HEK293 (cell line): ENCODE results near the gene PGS1.

Source experiments
- CTCF ChIA-PET: fragments of 350-600 bp; formaldehyde crosslinking; extraction: SDS; loops from one replicate; lab custom pipeline; 2021; ENCODE audit warnings: antibody characterized with exemption; lab: Yijun Ruan, JAX
- POLR2A ChIA-PET: fragments of 300-600 bp; formaldehyde crosslinking; extraction: SDS; loops from one replicate; lab custom pipeline; 2020; ENCODE audit warnings: antibody characterized with exemption, inconsistent platforms; lab: Yijun Ruan, JAX
- H3K27ac ChIP-seq: fragments of 200-500 bp; sonication (Bioruptor generic); 2 replicates; pipeline ENCODE4 v1.5.1; 2014; ENCODE audit warnings: low read depth, low read length, control low read depth, inconsistent platforms; ENCODE audit errors: extremely low read depth
- H3K36me3 ChIP-seq, 2 experiments: fragments of 200-500 bp in 1 of 2; sonication (Bioruptor generic) in 1 of 2; 1 replicate in 1 of 2; 2 replicates in 1 of 2; pipeline ENCODE4 v1.5.1; 2014 to 2017; ENCODE audit warnings: inconsistent platforms in 2 of 2, low read length in 2 of 2; ENCODE audit not compliant: control insufficient read depth in 2 of 2, insufficient read depth in 1 of 2
- H3K4me1 ChIP-seq: fragments of 200-500 bp; sonication (Bioruptor generic); 2 replicates; pipeline ENCODE4 v1.5.1; 2014; ENCODE audit warnings: mild to moderate bottlenecking, low read length, inconsistent platforms; ENCODE audit not compliant: control insufficient read depth, insufficient read depth
- H3K4me3 ChIP-seq: 2 replicates; pipeline ENCODE4 v1.5.1; 2011; ENCODE audit warnings: low read depth, mild to moderate bottlenecking, control low read depth, low read length, moderate library complexity
- H3K9me3 ChIP-seq: fragments of 200-500 bp; sonication (Bioruptor generic); 2 replicates; pipeline ENCODE4 v1.5.1; 2014; ENCODE audit warnings: low read depth, low read length, inconsistent platforms; ENCODE audit not compliant: control insufficient read depth, insufficient read depth
- ATF2 ChIP-seq: fragments of 450-650 bp; formaldehyde crosslinking; IDR thresholded peaks from 2 replicates; pipeline ENCODE4 v1.5.1; 2016; ENCODE audit warnings: missing biosample characterization, missing genetic modification characterization, low read depth
- GFI1B ChIP-seq: fragments of 450-650 bp; formaldehyde crosslinking; IDR thresholded peaks from 2 replicates; pipeline ENCODE4 v1.5.1; 2016; ENCODE audit warnings: missing biosample characterization, missing genetic modification characterization
- GLIS2 ChIP-seq: fragments of 450-650 bp; formaldehyde crosslinking; IDR thresholded peaks from 2 replicates; pipeline ENCODE4 v1.5.1; 2016; ENCODE audit warnings: missing biosample characterization, missing genetic modification characterization
- MEIS1 ChIP-seq: sonication (generic); formaldehyde crosslinking; IDR thresholded peaks from 2 replicates; pipeline ENCODE4 v1.8.1; 2022; ENCODE audit warnings: missing genetic modification reagents, mild to moderate bottlenecking, borderline replicate concordance
- REPIN1 ChIP-seq: fragments of 450-650 bp; formaldehyde crosslinking; IDR thresholded peaks from 2 replicates; pipeline ENCODE4 v1.5.1; 2017; ENCODE audit warnings: missing biosample characterization, missing genetic modification characterization, low read depth
- ZBTB44 ChIP-seq: fragments of 450-650 bp; IDR thresholded peaks from 2 replicates; pipeline ENCODE4 v1.5.1; 2018; ENCODE audit warnings: missing biosample characterization, mild to moderate bottlenecking, missing genetic modification characterization
- ZNF341 ChIP-seq: fragments of 450-650 bp; formaldehyde crosslinking; IDR thresholded peaks from 2 replicates; pipeline ENCODE4; 2016; ENCODE audit warnings: low read depth, missing biosample characterization, missing genetic modification characterization
- ZNF350 ChIP-seq: fragments of 450-650 bp; formaldehyde crosslinking; IDR thresholded peaks from 2 replicates; pipeline ENCODE4 v1.5.0; 2017; ENCODE audit warnings: missing biosample characterization, mild to moderate bottlenecking, missing genetic modification characterization
- ZNF37A ChIP-seq: fragments of 450-650 bp; IDR thresholded peaks from 2 replicates; pipeline ENCODE4 v1.5.1; 2018; ENCODE audit warnings: missing biosample characterization, missing genetic modification characterization
- ZNF677 ChIP-seq: fragments of 450-650 bp; IDR thresholded peaks from 2 replicates; pipeline ENCODE4 v1.5.0; 2018; ENCODE audit warnings: missing biosample characterization, mild to moderate bottlenecking, missing genetic modification characterization, moderate library complexity
- ZNF704 ChIP-seq: fragments of 450-650 bp; formaldehyde crosslinking; IDR thresholded peaks from 2 replicates; pipeline ENCODE4 v1.5.1; 2016; ENCODE audit warnings: missing biosample characterization, missing genetic modification characterization
- TF ChIP-seq, protein P1 (sequence below): fragments of 450-650 bp; formaldehyde crosslinking; IDR thresholded peaks from 2 replicates; pipeline ENCODE4 v1.5.1; 2016; ENCODE audit warnings: missing biosample characterization, missing genetic modification characterization
- TF ChIP-seq, protein P2 (sequence below): fragments of 450-650 bp; formaldehyde crosslinking; IDR thresholded peaks from 2 replicates; pipeline ENCODE4 v1.5.1; 2016; ENCODE audit warnings: missing biosample characterization, missing genetic modification characterization, borderline replicate concordance
- TF ChIP-seq, protein P3 (sequence below): fragments of 450-650 bp; formaldehyde crosslinking; conservative IDR thresholded peaks from 2 replicates; pipeline ENCODE4 v1.5.1; 2016; ENCODE audit warnings: low read depth, missing biosample characterization, missing genetic modification characterization

PGS1 gene

DNA sequence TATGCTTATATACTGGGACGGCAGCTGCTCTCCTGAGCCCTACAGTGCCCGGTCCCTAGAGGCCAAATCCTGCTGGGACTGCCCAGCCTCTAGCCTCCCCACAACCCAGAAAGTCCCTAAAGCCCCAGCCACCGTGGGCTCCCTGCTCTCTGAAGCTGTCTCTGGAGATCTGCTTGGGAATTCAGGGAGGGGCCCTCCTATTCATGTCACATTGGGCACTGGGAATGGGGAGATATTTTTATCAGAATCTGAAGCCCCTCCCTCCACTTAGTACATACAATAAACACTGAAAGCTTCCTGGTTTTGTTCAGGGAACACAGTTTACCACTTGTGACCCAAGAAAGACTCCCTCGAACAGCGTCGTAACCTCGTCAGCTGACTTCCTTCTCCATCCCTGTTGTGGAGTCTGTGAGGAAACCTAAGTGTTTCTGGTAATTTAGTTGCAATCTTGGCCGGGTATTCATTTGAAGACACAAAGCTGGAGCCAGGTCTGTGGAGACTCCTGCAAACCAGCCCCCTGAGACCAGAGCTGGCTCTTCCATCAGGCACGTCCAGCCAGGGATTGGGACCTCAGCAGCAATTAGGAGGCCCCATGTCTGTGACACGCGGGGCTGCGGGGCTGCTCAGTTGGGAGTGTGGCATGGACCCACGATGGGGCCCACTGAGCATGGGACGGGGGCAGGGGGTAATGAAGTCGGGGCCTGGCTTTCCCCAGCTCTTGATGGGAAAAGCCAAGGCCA, 38.5 kb downstream of the PGS1 start (continued):
- TF ChIP-seq, protein P1, sequence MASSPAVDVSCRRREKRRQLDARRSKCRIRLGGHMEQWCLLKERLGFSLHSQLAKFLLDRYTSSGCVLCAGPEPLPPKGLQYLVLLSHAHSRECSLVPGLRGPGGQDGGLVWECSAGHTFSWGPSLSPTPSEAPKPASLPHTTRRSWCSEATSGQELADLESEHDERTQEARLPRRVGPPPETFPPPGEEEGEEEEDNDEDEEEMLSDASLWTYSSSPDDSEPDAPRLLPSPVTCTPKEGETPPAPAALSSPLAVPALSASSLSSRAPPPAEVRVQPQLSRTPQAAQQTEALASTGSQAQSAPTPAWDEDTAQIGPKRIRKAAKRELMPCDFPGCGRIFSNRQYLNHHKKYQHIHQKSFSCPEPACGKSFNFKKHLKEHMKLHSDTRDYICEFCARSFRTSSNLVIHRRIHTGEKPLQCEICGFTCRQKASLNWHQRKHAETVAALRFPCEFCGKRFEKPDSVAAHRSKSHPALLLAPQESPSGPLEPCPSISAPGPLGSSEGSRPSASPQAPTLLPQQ (tag by site-specific recombination): 0 out of 2 replicates have a peak, but pooled peaks have one; percentile 67
- TF ChIP-seq ZNF341 (no peak), MEIS1 (CRISPR knock-in tag) (no peak)

DNA sequence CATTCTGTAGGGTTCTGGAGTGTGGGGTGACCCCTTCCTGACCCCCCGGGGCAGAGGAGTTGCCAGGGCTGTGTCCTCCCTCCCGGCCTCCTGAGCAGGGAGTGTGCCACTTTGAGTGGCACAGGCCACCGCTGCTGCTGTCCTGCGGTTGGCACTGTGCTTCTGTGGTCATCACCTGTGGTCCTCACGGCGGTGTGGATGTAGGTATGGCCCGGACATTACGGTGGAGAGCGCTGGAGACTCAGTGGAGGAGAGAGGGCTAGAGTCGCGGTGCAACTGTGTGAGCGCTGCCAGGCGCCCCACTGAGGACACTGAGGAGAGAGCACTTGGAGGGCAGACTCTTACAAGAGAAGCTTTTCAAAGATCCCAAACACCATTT, 39.1 kb downstream of the PGS1 start:
- Histone ChIP-seq H3K4me3 (no peak overlapping the region), H3K4me1 (no peaks in the 10 kb centered on the region), H3K27ac (no peak overlapping the region), H3K36me3 (peaks cover 7 to 85% of the 10 kb centered on the region in 2 experiments; a peak in 2 of 3 replicates), H3K9me3 (no peaks in the 10 kb centered on the region)
- ChIA-PET CTCF (interaction anchor here (3.0 to 11.5 kb wide), 2 partner anchors 57 to 166 kb away, joined by 13 to 137 read pairs; partner anchors contain the start of gene SOCS3), POLR2A (interaction anchor here (0.6 kb wide), 1 partner anchor 55 kb away, joined by 3 read pairs; no protein-coding TSS in a partner anchor)
- TF ChIP-seq GLIS2 (tag by site-specific recombination) (peak; percentile 29; the same call in 1 of the 2 replicates), ZNF704 (tag by site-specific recombination) (no peak)

- ChIA-PET CTCF (interaction anchor here (0.7 to 11.5 kb wide), 4 partner anchors 24 to 167 kb away, joined by 3 to 137 read pairs (median 8); partner anchors contain the start of gene SOCS3), POLR2A (interaction anchor here (0.9 kb wide), 1 partner anchor 104 kb away, joined by 3 read pairs; no protein-coding TSS in a partner anchor)
- Histone ChIP-seq H3K4me1 (no peaks in the 10 kb centered on the region), H3K36me3 (peaks cover 12 to 85% of the 10 kb centered on the region in 2 experiments; a peak in 2 of 3 replicates), H3K4me3 (no peak overlapping the region), H3K27ac (no peak overlapping the region), H3K9me3 (no peaks in the 10 kb centered on the region)
- TF ChIP-seq ZBTB44 (tag by site-specific recombination): no peak
- TF ChIP-seq GFI1B (tag by site-specific recombination): no peak
- TF ChIP-seq, protein P2, sequence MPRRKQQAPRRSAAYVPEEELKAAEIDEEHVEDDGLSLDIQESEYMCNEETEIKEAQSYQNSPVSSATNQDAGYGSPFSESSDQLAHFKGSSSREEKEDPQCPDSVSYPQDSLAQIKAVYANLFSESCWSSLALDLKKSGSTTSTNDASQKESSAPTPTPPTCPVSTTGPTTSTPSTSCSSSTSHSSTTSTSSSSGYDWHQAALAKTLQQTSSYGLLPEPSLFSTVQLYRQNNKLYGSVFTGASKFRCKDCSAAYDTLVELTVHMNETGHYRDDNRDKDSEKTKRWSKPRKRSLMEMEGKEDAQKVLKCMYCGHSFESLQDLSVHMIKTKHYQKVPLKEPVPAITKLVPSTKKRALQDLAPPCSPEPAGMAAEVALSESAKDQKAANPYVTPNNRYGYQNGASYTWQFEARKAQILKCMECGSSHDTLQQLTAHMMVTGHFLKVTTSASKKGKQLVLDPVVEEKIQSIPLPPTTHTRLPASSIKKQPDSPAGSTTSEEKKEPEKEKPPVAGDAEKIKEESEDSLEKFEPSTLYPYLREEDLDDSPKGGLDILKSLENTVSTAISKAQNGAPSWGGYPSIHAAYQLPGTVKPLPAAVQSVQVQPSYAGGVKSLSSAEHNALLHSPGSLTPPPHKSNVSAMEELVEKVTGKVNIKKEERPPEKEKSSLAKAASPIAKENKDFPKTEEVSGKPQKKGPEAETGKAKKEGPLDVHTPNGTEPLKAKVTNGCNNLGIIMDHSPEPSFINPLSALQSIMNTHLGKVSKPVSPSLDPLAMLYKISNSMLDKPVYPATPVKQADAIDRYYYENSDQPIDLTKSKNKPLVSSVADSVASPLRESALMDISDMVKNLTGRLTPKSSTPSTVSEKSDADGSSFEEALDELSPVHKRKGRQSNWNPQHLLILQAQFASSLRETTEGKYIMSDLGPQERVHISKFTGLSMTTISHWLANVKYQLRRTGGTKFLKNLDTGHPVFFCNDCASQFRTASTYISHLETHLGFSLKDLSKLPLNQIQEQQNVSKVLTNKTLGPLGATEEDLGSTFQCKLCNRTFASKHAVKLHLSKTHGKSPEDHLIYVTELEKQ (tag by site-specific recombination): no peak
- TF ChIP-seq ZNF350 (tag by site-specific recombination): no peak; the same call in 1 of the 2 replicates
- TF ChIP-seq, protein P3, sequence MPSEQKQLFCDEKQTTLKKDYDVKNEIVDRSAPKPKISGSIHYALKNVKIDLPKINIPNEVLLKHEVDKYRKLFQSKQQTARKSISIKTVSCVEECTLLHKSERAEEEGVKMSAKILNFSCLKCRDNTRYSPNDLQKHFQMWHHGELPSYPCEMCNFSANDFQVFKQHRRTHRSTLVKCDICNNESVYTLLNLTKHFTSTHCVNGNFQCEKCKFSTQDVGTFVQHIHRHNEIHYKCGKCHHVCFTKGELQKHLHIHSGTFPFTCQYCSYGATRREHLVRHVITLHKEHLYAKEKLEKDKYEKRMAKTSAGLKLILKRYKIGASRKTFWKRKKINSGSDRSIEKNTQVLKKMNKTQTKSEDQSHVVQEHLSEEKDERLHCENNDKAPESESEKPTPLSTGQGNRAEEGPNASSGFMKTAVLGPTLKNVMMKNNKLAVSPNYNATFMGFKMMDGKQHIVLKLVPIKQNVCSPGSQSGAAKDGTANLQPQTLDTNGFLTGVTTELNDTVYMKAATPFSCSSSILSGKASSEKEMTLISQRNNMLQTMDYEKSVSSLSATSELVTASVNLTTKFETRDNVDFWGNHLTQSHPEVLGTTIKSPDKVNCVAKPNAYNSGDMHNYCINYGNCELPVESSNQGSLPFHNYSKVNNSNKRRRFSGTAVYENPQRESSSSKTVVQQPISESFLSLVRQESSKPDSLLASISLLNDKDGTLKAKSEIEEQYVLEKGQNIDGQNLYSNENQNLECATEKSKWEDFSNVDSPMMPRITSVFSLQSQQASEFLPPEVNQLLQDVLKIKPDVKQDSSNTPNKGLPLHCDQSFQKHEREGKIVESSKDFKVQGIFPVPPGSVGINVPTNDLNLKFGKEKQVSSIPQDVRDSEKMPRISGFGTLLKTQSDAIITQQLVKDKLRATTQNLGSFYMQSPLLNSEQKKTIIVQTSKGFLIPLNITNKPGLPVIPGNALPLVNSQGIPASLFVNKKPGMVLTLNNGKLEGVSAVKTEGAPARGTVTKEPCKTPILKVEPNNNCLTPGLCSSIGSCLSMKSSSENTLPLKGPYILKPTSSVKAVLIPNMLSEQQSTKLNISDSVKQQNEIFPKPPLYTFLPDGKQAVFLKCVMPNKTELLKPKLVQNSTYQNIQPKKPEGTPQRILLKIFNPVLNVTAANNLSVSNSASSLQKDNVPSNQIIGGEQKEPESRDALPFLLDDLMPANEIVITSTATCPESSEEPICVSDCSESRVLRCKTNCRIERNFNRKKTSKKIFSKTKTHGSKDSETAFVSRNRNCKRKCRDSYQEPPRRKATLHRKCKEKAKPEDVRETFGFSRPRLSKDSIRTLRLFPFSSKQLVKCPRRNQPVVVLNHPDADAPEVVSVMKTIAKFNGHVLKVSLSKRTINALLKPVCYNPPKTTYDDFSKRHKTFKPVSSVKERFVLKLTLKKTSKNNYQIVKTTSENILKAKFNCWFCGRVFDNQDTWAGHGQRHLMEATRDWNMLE (tag by site-specific recombination): no peak
- TF ChIP-seq ZNF37A (tag by site-specific recombination): no peak; the same call in 1 of the 2 replicates
- TF ChIP-seq REPIN1 (tag by site-specific recombination): no peak
- no peak for TF ChIP-seq ZNF677 (tag by site-specific recombination)
- peak; percentile 57; the same call in 1 of the 2 replicates for TF ChIP-seq ATF2
Measured at GRCh38 chr17:78418326-78419026, 40.0 kb downstream of the PGS1 start.
